ENCODE data around the gene ESF1. TPM values are rescaled to one million over a fixed set of nuclear protein-coding genes. Genes with fewer than 3 reads are reported as not detected.
A peak's percentile ranks its signal among the peaks of the same experiment; 100 is the strongest.

Gene ESF1
- total RNA-seq, 1 donor from 2014 or later, result 14.0 TPM

GRCh38 chr20:13784271-13784892, 337 bp downstream of the ESF1 start:
- peak overlapping the region; percentile 83 for H3K27ac ChIP-seq
- no peaks in the 10 kb centered on the region for H3K27me3 ChIP-seq
- peaks cover 34% of the 10 kb centered on the region for H3K4me1 ChIP-seq
- no peaks in the 10 kb centered on the region for H3K9me3 ChIP-seq
- DNase-seq (ENCODE audit: extremely low spot score in 2 of 2), result no peak
- peak overlapping the region; percentile 80 to 84 for H3K4me3 ChIP-seq
- TF ChIP-seq, protein P1, sequence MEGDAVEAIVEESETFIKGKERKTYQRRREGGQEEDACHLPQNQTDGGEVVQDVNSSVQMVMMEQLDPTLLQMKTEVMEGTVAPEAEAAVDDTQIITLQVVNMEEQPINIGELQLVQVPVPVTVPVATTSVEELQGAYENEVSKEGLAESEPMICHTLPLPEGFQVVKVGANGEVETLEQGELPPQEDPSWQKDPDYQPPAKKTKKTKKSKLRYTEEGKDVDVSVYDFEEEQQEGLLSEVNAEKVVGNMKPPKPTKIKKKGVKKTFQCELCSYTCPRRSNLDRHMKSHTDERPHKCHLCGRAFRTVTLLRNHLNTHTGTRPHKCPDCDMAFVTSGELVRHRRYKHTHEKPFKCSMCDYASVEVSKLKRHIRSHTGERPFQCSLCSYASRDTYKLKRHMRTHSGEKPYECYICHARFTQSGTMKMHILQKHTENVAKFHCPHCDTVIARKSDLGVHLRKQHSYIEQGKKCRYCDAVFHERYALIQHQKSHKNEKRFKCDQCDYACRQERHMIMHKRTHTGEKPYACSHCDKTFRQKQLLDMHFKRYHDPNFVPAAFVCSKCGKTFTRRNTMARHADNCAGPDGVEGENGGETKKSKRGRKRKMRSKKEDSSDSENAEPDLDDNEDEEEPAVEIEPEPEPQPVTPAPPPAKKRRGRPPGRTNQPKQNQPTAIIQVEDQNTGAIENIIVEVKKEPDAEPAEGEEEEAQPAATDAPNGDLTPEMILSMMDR (IDR thresholded peaks at IDR 0.05), result no peak
- no peak for TF ChIP-seq POLR2A (IDR thresholded peaks at IDR 0.05)
- TF ChIP-seq POLR2AphosphoS5 (IDR thresholded peaks at IDR 0.05; ENCODE audit: insufficient read depth in 1 of 2, low read depth in 1 of 2), result no peak
- H3K36me3 ChIP-seq, result peaks cover 0 to 23% of the 10 kb centered on the region in 2 donors
- intact Hi-C loops (cut with DNase I), result no loop called here

DNA sequence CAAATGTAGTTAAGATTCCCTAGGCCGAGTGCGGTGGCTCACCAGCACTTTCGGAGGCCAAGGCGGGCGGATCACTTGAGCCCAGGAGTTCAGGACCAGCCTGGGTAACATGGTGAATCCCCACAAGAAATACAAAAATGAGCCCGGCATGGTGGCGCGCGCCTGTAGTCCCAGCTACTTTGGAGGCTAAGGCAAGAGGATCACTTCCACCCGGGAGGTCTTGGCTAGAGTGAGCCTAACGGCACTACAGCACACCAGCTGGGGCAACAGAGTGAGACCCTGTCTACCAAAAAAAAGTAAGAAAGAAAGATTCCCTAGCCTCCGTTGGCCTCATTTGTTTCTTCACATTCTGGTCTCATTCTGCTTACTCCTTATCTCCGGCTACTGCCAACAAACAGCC, 1.2 kb downstream of the ESF1 start:
- Histone ChIP-seq H3K36me3 (peaks cover 0 to 20% of the 10 kb centered on the region in 2 donors), H3K4me1 (peaks cover 34% of the 10 kb centered on the region), H3K27ac (no peak overlapping the region), H3K4me3 (no peak overlapping the region), H3K9me3 (no peaks in the 10 kb centered on the region), H3K27me3 (no peaks in the 10 kb centered on the region)
- DNase-seq (ENCODE audit: extremely low spot score in 2 of 2), result no peak
- TF ChIP-seq, protein P1 (IDR thresholded peaks at IDR 0.05), result no peak
- TF ChIP-seq POLR2A (IDR thresholded peaks at IDR 0.05) (no peak), POLR2AphosphoS5 (IDR thresholded peaks at IDR 0.05; ENCODE audit: insufficient read depth in 1 of 2, low read depth in 1 of 2) (no peak)
- intact Hi-C loops (cut with DNase I), result no loop called here

DNA sequence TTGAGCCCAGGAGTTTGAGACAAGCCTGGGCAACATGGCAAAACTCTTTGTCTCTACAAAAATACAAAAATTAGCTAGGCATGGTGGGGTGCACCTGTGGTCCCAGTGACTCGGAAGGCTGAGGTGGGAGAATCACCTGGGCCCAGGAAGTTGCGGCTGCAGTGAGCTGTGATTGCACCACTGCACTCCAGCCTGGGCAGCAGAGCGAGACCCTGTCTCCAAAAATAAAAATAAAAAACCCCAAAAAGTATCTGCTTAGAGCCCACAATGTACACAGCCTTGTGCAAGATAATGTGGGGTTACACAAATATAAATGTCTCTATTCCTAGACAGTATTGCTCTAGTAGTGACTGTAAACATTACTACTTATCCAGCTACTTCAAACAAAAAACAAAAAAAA, 5.9 kb downstream of the ESF1 start:
- no peak overlapping the region for H3K27ac ChIP-seq
- H3K4me1 ChIP-seq, result peaks cover 6% of the 10 kb centered on the region
- no peak overlapping the region for H3K4me3 ChIP-seq
- DNase-seq (ENCODE audit: extremely low spot score in 2 of 2), result no peak
- H3K9me3 ChIP-seq, result no peaks in the 10 kb centered on the region
- intact Hi-C loops (cut with DNase I), result no loop called here
- peaks cover 0 to 24% of the 10 kb centered on the region in 2 donors for H3K36me3 ChIP-seq
- no peak for TF ChIP-seq POLR2A (IDR thresholded peaks at IDR 0.05)
- no peak for TF ChIP-seq POLR2AphosphoS5 (IDR thresholded peaks at IDR 0.05; ENCODE audit: insufficient read depth in 1 of 2, low read depth in 1 of 2)
- TF ChIP-seq, protein P1 (IDR thresholded peaks at IDR 0.05), result no peak
- H3K27me3 ChIP-seq, result no peaks in the 10 kb centered on the region

DNA sequence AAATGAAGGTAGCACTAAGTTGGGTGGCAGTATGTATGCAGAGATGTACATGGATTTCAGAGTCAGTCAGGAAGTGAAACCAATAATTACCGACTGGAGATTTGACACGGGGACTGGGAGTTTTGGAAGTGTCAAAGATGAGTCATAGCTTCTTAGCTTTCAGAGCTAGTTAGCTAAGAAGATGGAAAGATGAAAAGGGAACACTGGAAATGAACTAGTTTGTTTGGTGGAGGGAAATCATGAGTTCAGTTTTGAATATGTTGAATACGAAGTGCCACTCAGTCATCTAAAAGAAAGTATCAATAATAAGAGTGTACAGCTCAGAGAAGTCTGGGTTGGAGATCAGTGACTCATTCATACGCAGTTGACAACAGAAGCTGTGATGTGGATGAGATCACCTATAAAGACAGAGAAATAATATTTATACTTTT, 7.5 kb downstream of the ESF1 start:
- Histone ChIP-seq H3K27me3 (no peaks in the 10 kb centered on the region), H3K9me3 (no peaks in the 10 kb centered on the region), H3K4me3 (no peak overlapping the region), H3K4me1 (no peaks in the 10 kb centered on the region), H3K27ac (no peak overlapping the region), H3K36me3 (peaks cover 0 to 32% of the 10 kb centered on the region in 2 donors)
- TF ChIP-seq POLR2A (IDR thresholded peaks at IDR 0.05) (no peak), POLR2AphosphoS5 (IDR thresholded peaks at IDR 0.05; ENCODE audit: insufficient read depth in 1 of 2, low read depth in 1 of 2) (no peak)
- TF ChIP-seq, protein P1 (IDR thresholded peaks at IDR 0.05), result no peak
- DNase-seq (ENCODE audit: extremely low spot score in 2 of 2), result no peak
- intact Hi-C loops (cut with DNase I), result no loop called here

DNA sequence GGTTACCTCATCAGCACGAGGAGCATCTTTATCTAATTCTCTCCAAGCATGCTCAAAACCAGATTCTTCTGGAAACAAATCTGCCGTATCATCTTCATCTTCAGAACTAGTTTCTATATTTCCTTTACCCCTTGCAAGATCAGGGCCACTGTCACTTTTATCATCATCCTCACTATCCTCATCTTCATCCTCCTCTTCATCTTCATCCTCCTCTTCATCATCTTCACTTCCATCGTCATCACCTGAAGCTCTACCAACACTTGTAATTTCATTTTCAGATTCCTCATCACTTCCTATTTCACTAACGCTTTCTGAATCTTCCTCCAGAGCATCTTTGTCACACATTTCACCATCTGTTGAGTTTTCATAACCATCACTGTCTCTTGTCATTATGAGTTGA, 8.9 kb downstream of the ESF1 start:
- intact Hi-C loops (cut with DNase I), result no loop called here
- TF ChIP-seq POLR2AphosphoS5 (IDR thresholded peaks at IDR 0.05; ENCODE audit: insufficient read depth in 1 of 2, low read depth in 1 of 2), result no peak
- no peak for DNase-seq (ENCODE audit: extremely low spot score in 2 of 2)

More for the DNA sequence above, 8.9 kb downstream of the ESF1 start:
- Histone ChIP-seq H3K4me3 (no peak overlapping the region), H3K9me3 (no peaks in the 10 kb centered on the region), H3K27me3 (no peaks in the 10 kb centered on the region), H3K27ac (no peak overlapping the region), H3K4me1 (no peaks in the 10 kb centered on the region), H3K36me3 (peaks cover 0 to 28% of the 10 kb centered on the region in 2 donors)

Measured in vagina (tissue), 2 donors.